HG03175 (cell line): ENCODE results near the gene ASAP2.

Source experiments
- ATAC-seq: cut with Tn5 transposase; IDR thresholded peaks from one replicate; pipeline ENCODE4 v1.9.1; 2021; ENCODE audit warnings: mild to moderate bottlenecking, moderate library complexity; ENCODE audit not compliant: unreplicated experiment

The ASAP2 gene

DNA sequence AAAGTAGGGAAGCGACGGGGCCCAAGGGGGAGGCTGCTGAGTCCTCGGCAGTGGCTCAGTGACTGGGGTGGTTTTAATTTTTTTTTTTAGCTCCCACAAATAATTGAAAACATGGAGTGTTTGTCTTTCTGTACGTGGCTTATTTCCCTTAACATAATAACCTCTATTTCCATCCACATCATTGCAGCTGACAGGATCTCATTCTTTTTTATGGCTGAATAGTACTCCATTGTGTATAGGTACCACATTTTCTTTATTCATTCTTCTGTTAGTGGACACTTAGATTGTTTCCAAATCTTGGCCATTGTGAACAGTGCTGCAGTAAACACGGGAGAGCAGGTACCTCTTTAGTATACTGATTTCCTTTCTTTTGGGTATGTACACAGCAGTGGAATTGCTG is 65.1 kb downstream of the ASAP2 start:
- ATAC-seq = no peak

DNA sequence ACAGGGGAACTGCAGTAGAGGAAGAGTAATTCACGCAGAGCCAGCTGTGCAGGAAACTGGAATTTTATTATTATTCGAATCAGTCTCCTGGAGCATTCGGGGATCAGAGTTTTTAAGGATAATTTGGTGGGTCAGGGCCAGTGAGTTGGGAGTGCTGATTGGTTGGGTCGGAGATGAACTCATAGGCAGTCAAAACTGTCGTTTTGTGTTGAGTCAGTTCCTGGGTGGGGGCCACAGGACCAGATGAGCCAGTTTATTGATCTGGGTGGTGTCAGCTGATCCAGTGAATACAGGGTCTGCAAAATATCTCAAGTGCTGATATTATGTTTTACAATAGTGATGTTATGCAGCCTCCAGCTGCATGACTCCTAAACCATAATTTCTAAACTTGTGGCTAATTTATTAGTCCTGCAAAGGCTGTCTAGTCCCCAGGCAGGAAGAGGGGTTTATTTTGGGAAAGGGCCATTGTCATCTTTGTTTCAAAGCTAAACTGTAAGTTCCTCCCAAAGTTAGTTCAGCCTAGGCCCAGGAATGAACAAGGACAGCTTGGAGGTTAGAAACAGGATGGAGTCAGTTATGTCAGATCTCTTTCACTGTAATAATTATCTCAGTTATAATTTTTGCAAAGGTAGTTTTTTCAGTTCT is 67.0 kb downstream of the ASAP2 start:
- no peak for ATAC-seq

DNA sequence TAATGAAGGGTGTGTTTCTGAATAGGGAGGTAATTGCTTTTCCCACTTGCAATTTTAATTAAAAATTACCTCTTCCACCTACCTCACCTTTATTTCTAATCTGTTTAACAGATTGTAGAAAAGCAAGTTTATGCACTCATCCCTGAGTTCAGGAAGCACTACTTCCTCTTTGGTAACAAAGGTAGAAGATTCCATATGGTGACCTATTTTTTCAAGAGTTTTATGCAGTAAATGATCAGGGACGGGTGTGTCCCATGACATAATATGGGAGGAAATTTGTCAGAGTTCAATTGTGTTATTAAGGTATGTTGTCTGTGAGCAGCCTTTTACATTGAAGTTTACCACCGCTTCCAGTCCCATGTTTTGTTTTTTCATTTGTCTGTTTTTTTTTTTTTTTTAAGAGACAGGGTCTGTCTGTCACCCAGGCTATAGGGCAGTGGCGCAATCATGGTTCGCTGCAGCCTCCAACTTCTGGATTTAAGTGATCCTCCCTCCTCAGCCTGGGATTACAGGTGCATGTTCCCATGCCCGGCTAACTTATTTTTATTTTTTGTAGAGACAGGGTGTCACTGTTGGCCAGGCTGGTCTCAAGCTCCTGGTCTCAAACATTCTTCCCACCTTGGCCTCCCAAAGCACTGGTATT is 68.2 kb downstream of the ASAP2 start:
- no peak for ATAC-seq

DNA sequence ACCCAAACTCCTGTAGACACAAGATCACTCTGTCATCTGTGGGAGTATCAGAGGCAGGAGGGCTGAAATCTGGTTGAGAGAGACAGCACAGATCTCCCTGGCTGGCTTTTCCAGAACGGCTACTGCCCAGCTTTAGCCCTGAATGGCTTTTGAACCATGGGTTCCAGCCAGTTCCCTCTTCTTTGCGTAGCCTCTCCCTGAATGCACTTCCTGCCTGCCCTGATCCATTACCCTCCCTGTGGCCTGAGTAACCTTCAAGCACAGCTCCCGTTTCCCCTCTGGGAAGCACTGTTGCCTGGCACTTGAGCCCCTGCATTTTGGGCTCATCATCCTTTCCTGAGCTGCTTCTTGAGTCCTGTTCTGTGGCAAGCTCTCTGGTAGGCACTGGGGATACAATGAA is 68.8 kb downstream of the ASAP2 start:
- no peak for ATAC-seq

DNA sequence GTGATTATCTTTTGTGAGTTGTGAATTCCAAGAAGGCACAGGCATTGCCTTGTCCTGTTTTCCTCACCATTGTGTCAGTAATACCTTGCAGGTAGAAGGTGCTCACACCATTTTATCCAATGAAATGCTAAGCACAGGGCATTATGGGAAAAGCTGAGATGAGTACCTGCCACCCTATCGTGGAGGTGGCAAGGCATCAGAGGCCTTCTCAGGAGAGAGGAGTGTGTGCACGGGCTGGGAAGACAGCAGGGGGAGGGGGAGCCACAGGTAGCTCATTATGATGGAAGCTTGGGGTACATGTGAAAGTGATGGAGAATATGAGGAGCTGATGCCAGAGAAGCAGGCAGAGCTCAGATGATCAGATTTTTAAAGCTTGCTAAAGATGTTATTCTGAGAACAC is 69.5 kb downstream of the ASAP2 start:
- no peak for ATAC-seq

DNA sequence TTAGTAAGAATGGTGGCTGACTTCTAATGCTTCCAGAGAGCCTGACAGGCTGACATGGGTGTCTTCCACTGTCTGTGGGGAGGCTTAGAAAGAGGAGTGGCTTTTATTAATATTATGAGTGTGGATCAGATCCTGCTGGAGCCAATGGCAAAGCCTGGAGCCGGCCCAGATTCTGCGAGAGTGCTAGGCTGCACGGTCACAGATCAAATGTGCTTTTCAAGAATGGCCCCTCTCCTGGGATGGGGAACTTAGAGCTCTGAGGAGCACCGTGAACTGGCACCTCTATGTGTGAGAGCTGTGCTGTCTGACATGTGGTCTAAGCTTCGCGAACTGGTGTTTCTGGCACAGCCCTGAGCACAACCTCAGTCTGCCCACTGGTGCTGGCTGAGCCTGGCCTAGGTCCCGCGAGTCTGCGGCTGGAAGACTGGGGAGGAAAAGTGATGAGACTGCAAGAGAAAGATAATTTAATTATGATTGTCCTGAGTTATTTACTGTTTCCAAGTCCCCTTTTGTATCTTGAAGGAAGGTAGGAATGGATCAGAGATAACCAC is 70.4 kb downstream of the ASAP2 start:
- ATAC-seq = no peak

DNA sequence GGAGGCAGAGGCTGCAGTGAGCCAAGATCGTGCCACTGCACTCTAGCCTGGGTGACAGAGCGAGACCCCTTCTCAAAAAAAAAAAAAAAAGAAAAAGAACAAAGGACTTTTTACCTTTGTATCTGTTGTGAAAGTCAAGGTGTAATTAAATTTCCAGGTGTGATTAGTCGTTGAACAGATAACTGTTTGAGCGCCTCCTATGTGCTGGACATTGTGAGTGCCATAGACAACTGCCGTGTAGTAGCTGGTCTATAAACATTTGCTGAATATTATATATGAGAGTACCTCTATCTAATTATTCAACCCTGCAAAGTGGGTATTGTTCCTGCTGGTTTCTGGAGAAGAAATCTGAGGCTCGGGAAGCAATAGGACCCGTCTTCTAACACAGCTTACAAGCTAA is 71.8 kb downstream of the ASAP2 start:
- ATAC-seq = no peak

DNA sequence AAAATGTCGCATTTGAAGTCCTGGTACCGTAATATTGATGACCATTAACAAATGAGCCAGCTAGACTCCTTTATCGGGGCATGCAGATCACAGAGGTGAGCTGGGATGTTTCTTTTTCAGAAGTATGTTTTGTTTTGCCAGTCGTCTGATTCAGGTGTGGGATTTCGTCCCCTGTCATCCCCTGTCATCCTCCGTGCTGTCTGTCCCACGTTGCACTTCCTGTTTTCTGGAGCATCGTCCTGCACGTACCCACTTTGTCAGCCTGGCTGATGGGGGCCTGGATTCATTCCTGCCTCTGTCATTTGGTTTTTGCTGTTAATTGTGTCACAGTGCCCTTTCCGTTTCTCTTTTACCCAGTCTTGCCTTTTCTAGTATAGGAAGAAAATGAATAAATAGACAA is 72.8 kb downstream of the ASAP2 start:
- ATAC-seq = no peak

DNA sequence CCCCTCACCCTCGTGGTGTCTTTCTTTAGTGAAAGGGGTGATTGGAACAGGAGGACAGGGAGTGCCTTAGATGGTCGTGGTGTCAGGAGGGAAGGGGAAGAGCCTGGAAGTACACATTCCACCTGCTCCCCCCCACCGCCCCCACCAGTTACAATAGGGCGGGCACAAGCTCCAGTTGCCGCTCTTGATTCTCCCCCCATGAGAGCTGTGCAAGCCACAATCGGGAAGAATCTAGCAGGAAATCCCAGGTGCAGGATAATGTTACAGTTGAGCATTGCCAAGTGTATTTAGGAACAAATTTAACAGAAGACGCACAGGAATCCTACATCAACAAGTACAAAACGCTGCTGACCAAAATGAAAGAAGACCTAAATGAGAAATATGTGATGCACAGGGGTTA is 73.6 kb downstream of the ASAP2 start:
- no peak for ATAC-seq

DNA sequence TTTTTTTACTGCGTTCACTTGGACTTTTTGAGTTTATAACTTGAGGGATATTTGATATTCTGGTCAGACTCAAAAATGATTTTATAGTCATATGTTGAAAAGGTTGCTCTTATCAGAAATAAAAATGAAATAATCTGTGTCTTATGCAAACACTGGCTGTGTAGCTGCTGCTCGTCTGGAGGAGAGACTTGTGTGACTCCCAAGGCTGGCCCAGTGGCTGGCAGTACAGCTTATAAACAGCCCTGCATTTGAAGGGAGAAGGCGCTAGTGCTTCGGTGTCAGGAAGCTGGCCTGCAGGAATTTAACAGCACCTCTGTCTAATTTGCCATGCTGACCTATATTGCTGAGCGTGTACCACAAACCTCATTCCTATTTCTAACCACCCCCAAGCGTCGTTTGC is 74.5 kb downstream of the ASAP2 start:
- ATAC-seq = no peak

DNA sequence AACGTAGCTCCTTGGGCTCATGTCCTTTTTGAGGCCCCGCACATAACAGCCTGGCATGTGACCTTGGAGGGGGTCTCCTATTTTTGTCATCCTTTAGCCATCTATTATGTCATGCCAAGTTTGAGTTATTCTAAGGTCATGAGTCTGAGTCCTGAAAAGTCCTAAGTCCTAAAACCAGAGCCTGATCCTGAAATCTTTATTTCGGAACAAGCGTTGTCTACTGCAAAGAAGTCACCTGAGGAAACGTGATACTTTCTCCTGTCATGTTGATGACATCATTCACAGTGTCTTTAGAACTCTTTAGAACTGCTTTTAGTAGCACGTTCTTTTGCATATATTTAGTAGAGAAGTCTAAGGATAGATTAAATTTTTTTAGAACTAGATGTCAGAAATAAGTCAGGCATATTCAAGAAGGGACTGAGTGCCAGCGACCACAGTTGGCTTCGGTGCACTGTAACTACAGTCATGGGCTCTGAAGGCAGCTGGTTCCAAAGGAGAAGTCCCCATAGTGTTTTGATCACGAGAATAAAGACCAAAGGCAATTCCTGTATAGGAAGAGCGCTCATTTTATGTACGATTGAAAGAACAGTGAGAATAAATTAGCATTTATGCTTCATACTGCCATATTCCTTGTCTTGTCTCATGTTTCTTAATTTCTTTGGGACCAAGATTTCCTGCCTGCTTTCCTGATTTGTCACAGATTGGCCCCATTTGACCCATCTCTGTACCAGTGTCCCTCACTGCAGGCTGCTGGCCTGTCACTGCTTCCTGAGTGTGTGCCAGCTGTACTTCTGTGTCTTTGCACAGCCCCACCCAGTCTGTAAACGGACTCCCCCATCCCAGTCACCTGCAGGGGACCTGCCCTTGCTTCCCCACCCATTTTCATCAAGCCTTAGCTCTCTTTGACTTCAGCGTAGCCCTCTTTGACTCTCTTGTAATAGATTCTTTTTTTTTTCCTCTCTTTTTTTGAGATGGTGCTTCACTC is 75.8 kb downstream of the ASAP2 start:
- ATAC-seq = no peak

DNA sequence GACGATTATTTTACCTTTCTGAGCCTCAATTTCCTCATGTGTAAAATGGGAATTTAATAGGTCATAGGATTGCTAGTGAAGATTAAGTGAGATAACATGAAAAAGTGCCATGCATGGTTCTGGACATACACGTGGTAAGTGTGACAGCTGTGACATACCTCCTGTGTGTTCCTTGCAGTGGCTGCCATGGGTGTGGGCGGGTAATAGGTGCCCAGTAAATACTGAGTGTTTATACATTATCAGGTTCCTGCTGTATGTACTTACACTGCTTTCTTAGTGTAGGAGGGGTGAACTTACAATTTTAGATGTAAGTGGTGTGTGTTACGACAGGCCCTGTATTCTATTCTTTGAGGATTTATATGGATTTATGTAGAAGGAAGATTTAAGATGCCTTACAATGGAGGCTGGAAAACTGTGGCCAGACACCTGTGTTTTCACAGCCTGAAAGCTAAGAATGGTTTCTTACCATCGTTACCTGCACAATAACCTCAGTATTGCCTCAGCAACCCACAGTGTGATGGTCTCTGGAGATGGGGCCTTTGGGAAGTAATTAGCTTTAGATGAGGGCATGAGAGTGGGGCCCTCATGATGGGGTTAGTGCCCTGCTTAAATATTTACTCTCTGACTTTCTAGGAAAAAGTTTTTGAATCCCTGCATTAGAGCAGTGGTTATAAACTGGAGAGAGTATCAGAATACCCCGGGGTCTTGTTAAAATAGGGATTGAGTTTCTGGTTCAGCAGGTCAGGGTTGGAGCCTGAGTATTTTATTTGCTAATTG is 78.1 kb downstream of the ASAP2 start:
- no peak for ATAC-seq

DNA sequence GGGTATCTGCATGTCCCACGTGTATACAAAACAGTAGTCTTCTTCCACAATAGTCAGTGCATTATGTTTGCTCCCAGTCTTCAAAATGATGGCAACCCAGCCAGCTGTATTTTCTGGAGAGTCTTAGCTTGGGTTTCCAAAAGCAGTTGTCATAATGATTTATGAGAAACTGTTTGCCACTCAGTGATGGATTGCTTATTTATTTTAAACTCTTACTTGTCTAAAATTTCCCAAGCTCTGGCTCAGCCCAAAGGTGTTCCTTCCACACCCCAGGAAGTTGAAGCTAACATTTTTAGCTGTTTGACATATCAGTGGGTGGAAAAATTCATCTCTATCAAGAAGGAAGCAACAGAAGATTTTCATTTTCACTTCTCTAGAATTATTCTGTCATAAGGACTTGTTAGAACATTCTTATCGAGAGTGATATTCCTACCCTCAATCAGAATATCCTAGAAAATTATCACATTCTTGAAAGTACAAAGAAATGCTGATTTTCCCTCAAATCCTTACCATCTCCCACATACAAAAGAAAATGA is 78.8 kb downstream of the ASAP2 start:
- no peak for ATAC-seq

DNA sequence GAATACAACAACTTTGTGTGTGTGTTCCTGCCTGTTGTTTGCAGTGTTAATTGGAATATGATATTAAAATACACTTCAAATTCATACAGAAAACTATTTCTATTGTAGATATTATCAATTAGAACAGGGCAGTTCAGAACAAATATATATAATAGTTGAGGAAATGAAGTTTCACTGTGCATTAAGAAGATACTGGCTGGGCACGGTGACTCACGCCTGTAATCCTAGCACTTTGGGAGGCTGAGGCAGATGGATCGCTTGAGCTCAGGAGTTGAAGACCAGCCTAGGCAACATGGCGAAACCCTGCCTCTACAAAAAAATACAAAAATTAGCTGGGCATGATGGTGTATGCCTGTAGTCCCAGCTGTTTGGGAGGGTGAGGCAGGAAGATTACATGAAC is 79.3 kb downstream of the ASAP2 start:
- ATAC-seq = no peak

DNA sequence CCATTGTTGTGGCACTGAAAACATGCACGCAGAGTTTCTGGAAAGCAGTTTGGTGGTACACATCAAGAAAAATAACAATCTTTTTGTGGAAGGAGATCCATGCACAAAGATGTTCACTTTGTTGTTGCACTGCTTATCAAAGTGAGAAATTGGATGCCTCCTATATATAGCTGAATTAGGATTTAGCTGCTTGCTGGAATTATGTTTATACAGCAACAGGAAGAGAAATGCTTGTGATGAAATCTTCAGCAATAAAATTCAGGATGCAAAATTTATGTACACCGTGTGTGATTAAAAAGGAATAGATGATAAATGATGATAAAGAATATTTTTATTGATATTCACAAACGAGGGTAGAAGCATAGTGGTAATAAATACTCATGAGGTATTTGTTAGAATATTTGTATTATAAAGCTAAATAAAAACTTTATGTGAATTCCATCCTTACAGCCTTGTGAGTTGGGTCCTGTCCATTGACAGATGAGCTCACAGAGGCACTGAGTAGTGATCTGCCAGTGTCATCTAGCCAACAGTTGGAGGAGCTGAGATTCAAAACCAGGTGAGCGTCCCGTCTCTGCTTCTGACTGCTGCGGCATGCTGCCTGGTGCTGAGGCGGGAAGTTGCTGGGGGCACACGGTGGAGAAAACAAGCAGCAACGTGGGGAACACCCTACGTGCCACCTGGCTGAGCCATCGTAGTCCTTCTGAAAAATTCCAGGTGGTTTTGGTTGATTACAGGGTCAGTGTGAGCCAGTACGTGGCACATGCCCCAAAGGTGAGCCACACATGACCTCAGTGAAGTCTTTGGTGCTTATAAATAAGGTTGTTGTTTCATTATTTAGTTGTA is 80.2 kb downstream of the ASAP2 start:
- no peak for ATAC-seq

DNA sequence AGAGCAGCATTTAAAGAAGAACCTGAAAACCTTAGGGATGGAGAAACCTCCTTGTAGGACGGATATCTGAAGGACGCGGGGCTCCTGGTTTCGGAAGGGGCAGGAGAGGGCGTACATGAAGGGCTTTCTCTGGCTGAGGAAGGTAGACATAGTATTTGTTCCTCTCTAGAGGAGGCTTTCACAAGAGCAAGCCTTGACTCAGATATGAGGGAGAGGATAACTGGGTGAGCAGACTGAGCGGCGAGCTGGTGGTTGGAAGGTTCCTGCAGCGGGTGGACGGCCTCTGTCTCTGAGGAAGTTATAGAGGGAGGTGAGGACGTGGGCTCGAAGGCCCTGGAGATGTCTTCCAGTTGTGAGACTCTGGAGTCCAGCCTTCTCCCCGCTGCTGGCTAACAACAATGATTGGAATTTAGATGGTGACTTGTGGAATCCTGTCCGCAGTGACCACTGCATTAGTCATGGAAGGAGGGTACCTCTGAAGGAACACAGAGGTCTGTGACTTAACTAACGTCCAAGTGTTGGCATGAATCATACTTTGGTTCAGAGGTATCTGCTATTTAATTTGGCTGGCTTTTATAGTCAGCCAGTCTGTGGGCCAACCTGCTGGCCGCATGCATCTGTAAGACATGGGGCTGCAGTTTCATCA is 80.9 kb downstream of the ASAP2 start:
- no peak for ATAC-seq

DNA sequence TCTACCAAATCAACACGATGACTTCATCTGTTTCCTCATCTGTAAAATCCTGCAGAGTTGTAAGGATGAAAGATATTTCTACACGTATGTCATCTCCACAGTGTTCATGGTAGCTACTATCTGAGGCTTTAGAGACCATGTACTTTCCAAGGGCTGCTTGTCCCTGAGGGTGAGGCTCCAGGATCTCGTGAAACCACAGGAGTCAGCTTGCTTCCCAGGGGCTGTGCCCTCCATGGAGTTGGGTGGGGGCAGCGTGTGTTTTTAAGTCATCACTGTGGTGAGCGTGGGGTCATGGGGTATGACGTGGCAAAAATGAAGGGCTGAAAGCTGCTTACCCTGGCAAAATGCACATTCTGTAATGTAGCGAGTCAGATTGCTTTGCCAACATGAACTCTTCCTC is 81.6 kb downstream of the ASAP2 start:
- no peak for ATAC-seq

DNA sequence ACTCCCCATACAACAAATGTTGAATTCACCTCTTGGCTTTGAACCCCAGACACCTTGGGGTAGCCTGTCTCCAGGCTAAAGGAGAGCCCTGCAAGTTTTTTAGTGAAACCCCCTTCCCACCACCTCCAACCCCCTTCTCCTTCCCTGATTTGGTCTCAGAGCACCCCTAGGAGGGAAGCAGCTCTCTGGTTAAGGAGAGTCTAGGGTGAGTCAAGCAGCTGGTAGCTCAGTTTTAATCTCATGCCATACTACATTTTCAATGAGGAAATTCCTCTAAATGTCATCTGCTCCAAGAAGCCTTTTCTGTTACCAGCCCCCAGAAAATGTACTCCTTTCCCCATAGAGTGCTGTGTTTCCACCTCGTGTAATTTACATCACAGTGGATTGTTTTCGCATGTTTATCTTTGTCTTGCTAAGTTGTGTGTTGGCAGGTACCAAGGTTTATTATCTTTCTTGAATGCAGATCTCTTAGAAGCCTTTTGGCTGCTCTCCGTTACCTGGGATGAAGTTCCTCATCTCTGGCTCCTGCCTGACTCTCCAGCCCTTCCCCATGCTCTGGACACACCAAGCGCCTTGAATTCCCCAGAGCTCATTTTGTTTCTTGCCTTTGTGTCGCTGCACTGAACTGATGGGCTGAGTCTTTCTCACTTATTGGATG is 82.2 kb downstream of the ASAP2 start:
- ATAC-seq = no peak

DNA sequence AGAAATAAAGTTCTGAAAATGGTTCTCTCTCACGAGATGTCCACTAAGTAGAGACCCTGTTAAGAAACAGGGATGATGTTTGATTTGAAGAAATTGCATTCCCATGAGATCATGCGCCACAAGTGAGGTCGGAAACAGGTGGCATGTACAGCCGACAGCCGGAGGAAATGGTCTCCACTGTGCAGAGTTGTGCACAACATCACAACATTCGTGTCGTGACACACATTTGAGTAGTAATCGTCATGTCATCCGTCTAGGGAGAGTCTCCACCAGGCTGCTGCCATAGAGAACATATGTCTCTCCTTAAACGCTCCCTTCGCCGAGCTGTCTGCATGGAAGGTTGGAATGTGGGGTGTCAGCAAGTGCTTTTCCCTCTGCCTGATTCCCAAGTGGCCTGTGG is 84.7 kb downstream of the ASAP2 start:
- ATAC-seq = no peak
